Neural cell (in vitro differentiated cells): Measurements from ENCODE around the gene NOC3L. TPM values are rescaled to one million over a fixed set of nuclear protein-coding genes. Genes with fewer than 3 reads are reported as not detected.

ENCODE experiments used
- H2AFZ ChIP-seq: fragments of 200-600, 300-800 bp; sonication (generic), shearing (Covaris generic); 2 replicates; pipeline ENCODE4 v1.6.0; 2014; ENCODE audit warnings: low read depth, mild to moderate bottlenecking, antibody characterized with exemption, low read length, moderate library complexity
- H3F3A ChIP-seq: fragments of 200-600 bp; shearing (Covaris generic); 2 replicates; pipeline ENCODE4 v1.6.1; 2016; ENCODE audit warnings: mild to moderate bottlenecking, moderate library complexity, mixed read lengths, antibody characterized with exemption, low read length; ENCODE audit not compliant: insufficient read depth, poor library complexity, severe bottlenecking
- H3K27ac ChIP-seq: fragments of 200-600, 300-800 bp; sonication (generic), shearing (Covaris generic); 2 replicates; pipeline ENCODE4 v1.5.1; 2014; ENCODE audit warnings: mild to moderate bottlenecking, low read length, moderate library complexity
- H3K27me3 ChIP-seq: fragments of 300-800, 200-600 bp; sonication (generic), shearing (Covaris generic); 2 replicates; pipeline ENCODE4 v1.6.0; 2014; ENCODE audit warnings: mild to moderate bottlenecking, low read depth, low read length, moderate library complexity; ENCODE audit not compliant: insufficient read depth
- H3K36me3 ChIP-seq: fragments of 300-800, 200-600 bp; sonication (generic), shearing (Covaris generic); 2 replicates; pipeline ENCODE4 v1.5.1; 2014; ENCODE audit warnings: mild to moderate bottlenecking, antibody characterized with exemption, low read length, moderate library complexity; ENCODE audit not compliant: insufficient read depth
- H3K4me2 ChIP-seq: fragments of 300-800, 200-600 bp; sonication (generic), shearing (Covaris generic); 2 replicates; pipeline ENCODE4 v1.6.0; 2014; ENCODE audit warnings: mild to moderate bottlenecking, low read length
- H3K4me3 ChIP-seq: fragments of 300-800, 200-600 bp; sonication (generic), shearing (Covaris generic); 2 replicates; pipeline ENCODE4 v1.5.1; 2014; ENCODE audit warnings: mild to moderate bottlenecking, low read length, moderate library complexity
- H3K79me2 ChIP-seq: fragments of 200-600 bp; shearing (Covaris generic); replicated peaks from 2 replicates; pipeline ENCODE4 v1.6.0; 2014; ENCODE audit warnings: mild to moderate bottlenecking, low read length, moderate library complexity; ENCODE audit not compliant: insufficient read depth
- H3K9ac ChIP-seq: fragments of 300-800, 200-600 bp; sonication (generic), shearing (Covaris generic); 2 replicates; pipeline ENCODE4 v1.6.1; 2016; ENCODE audit warnings: mild to moderate bottlenecking, low read length, mixed read lengths
- H3K9me2 ChIP-seq: fragments of 200-600 bp; shearing (Covaris generic); 2 replicates; pipeline ENCODE4 v1.6.1; 2016; ENCODE audit warnings: mild to moderate bottlenecking, low read length, mixed read lengths; ENCODE audit not compliant: insufficient read depth
- H3K9me3 ChIP-seq: fragments of 200-600, 300-800 bp; sonication (generic), shearing (Covaris generic); 2 replicates; pipeline ENCODE4 v1.6.1; 2016; ENCODE audit warnings: mild to moderate bottlenecking, mixed run types, low read length, moderate library complexity, mixed read lengths
- H4K20me1 ChIP-seq: fragments of 200-600 bp; shearing (Covaris generic); 2 replicates; pipeline ENCODE4 v1.6.1; 2016; ENCODE audit warnings: mild to moderate bottlenecking, mixed run types; ENCODE audit not compliant: insufficient read depth
- EP300 ChIP-seq: fragments of 450-650 bp; conservative IDR thresholded peaks from 2 replicates; pipeline ENCODE4 v1.6.1; 2014; ENCODE audit warnings: antibody characterized with exemption, mild to moderate bottlenecking, moderate library complexity; ENCODE audit not compliant: poor library complexity, severe bottlenecking
- EZH2 ChIP-seq: fragments of 200-600, 300-800 bp; shearing (Covaris generic), sonication (generic); IDR thresholded peaks from 2 replicates; pipeline ENCODE4 v1.6.1; 2014; ENCODE audit warnings: antibody characterized with exemption, low read length, borderline replicate concordance, mild to moderate bottlenecking; ENCODE audit not compliant: insufficient read depth, poor library complexity, severe bottlenecking
- MXI1 ChIP-seq: fragments of 450-650 bp; conservative IDR thresholded peaks from 2 replicates; pipeline ENCODE4 v1.6.1; 2014; ENCODE audit warnings: antibody characterized with exemption, mild to moderate bottlenecking; ENCODE audit not compliant: poor library complexity, severe bottlenecking
- POLR2AphosphoS5 ChIP-seq: IDR thresholded peaks from 2 replicates; pipeline ENCODE4 v1.6.1; 2012
- RAD21 ChIP-seq: fragments of 450-650 bp; conservative IDR thresholded peaks from 2 replicates; pipeline ENCODE4 v1.6.1; 2014; ENCODE audit warnings: antibody characterized with exemption, mild to moderate bottlenecking, moderate library complexity
- REST ChIP-seq: IDR thresholded peaks from 2 replicates; pipeline ENCODE4 v1.6.1; 2012; ENCODE audit warnings: borderline replicate concordance
- SMC3 ChIP-seq: fragments of 450-650 bp; conservative IDR thresholded peaks from 2 replicates; pipeline ENCODE4 v1.6.1; 2014; ENCODE audit warnings: antibody characterized with exemption, mild to moderate bottlenecking, moderate library complexity; ENCODE audit not compliant: poor library complexity
- TAF1 ChIP-seq: IDR thresholded peaks from 2 replicates; pipeline ENCODE4 v1.6.1; 2012; ENCODE audit warnings: low read depth
- polyA plus RNA-seq: library from polyadenylated mRNA; depleted of rRNA; stranded (reverse); fragments of >200 nt; gene quantifications from 2 replicates; pipeline ENCODE4 v1.2.3, GENCODE V29; 2014
- TF ChIP-seq, protein P1 (sequence below): fragments of 450-650 bp; IDR thresholded peaks from 2 replicates; pipeline ENCODE4 v1.5.1; 2014; ENCODE audit warnings: antibody characterized with exemption, mild to moderate bottlenecking, moderate library complexity; ENCODE audit not compliant: poor library complexity, severe bottlenecking

Gene NOC3L
- polyA plus RNA-seq, 1 donor from 2014 or later = 8.3 TPM

DNA sequence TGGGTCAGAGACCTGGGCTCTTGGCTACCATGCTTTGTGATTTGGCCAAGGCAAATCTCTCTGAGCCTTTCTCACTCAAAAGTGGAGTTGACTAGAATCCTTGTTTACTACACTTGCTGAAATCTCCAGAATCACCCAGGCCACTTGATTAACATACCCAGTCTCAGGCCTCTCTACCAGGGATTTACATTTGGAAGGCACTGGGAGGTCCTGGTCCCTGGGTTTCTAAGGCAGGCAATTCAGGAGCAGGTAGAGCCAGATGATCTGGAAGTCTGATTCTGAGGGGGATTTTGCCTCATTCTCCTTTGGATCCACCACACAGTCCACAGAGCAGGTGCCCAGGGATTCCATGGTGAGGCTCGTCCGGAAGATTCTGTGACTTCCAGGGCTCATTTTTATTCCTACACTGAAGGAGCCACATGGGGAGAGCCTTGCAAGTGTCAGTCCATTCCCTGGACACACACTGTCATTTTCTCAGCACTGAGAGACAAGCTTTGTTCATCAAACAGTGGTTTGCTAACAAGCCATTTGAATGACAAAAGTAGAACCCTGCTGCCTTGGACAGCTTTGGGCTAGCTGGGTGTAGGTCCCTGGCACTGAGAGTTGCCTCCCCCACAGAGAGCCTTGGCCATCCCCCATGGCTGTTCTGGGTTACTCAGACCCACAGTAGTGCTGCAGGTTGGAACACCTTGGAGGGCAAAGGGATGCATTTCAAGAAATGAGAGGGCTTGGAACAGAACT is 74.2 kb downstream of the NOC3L start:
- Histone ChIP-seq H3K36me3 (no peaks in the 10 kb centered on the region), H2AFZ (no peak overlapping the region), H3K27ac (no peak overlapping the region), H3F3A (no peaks in the 10 kb centered on the region), H3K4me3 (no peak overlapping the region), H3K9me2 (no peaks in the 10 kb centered on the region), H3K4me2 (no peak overlapping the region), H4K20me1 (no peaks in the 10 kb centered on the region), H3K79me2 (no peaks in the 10 kb centered on the region), H3K9ac (no peak overlapping the region), H3K27me3 (no peaks in the 10 kb centered on the region), H3K9me3 (no peaks in the 10 kb centered on the region)
- no peak for TF ChIP-seq MXI1
- no peak for TF ChIP-seq EP300
- no peak for TF ChIP-seq SMC3
- no peak for TF ChIP-seq REST
- TF ChIP-seq RAD21 = no peak
- TF ChIP-seq TAF1 = no peak
- TF ChIP-seq EZH2 = no peak
- TF ChIP-seq POLR2AphosphoS5 = no peak
- TF ChIP-seq, protein P1, sequence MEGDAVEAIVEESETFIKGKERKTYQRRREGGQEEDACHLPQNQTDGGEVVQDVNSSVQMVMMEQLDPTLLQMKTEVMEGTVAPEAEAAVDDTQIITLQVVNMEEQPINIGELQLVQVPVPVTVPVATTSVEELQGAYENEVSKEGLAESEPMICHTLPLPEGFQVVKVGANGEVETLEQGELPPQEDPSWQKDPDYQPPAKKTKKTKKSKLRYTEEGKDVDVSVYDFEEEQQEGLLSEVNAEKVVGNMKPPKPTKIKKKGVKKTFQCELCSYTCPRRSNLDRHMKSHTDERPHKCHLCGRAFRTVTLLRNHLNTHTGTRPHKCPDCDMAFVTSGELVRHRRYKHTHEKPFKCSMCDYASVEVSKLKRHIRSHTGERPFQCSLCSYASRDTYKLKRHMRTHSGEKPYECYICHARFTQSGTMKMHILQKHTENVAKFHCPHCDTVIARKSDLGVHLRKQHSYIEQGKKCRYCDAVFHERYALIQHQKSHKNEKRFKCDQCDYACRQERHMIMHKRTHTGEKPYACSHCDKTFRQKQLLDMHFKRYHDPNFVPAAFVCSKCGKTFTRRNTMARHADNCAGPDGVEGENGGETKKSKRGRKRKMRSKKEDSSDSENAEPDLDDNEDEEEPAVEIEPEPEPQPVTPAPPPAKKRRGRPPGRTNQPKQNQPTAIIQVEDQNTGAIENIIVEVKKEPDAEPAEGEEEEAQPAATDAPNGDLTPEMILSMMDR = no peak

GRCh38 chr10:94287336-94287735 is 75.4 kb downstream of the NOC3L start:
- no peaks in the 10 kb centered on the region for H3K36me3 ChIP-seq
- H3F3A ChIP-seq = no peaks in the 10 kb centered on the region
- H3K27me3 ChIP-seq = no peaks in the 10 kb centered on the region
- no peak overlapping the region for H3K4me3 ChIP-seq
- no peak overlapping the region for H3K9ac ChIP-seq
- H3K27ac ChIP-seq = no peak overlapping the region
- H2AFZ ChIP-seq = no peak overlapping the region
- H3K9me3 ChIP-seq = no peaks in the 10 kb centered on the region
- TF ChIP-seq SMC3 (no peak), REST (no peak), EP300 (no peak), MXI1 (no peak), EZH2 (no peak), RAD21 (no peak), TAF1 (no peak), POLR2AphosphoS5 (no peak)
- TF ChIP-seq, protein P1 = no peak
- no peaks in the 10 kb centered on the region for H4K20me1 ChIP-seq
- no peaks in the 10 kb centered on the region for H3K9me2 ChIP-seq
- H3K79me2 ChIP-seq = no peaks in the 10 kb centered on the region
- no peak overlapping the region for H3K4me2 ChIP-seq
